ENCODE data around the gene FRMD4B.

The FRMD4B gene

DNA sequence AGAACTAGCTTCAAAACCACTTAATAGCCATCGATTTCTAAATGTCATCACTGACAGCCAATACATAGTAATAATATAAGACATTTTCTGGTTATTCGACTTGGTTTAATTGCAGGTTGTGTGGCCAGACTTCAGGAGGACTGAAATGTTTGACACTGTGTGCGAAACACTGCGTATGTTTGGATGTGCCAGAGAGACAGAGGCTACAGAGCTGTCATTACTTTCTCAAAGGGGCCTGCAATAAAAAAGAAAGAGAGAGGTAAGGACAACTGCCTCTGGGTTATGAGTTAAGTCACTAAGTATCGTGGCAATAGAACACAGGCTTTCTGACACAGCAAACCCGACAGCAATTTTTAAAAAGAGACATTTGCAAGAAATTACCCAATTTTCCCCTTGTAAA, 264.4 kb downstream of the FRMD4B start:
- intact Hi-C loops (cut with micrococcal nuclease): loop anchor here (2.0 kb wide), 1 partner anchor 549 kb away; no protein-coding TSS in a partner anchor
- Mint-ChIP-seq H3K4me1 (ENCODE audit: low read depth) (no peaks in the 10 kb centered on the region), H3K4me3 (no peak overlapping the region), H3K27me3 (no peaks in the 10 kb centered on the region), H3K36me3 (ENCODE audit: low read depth) (no peaks in the 10 kb centered on the region), H3K27ac (no peak overlapping the region), H3K9me3 (no peaks in the 10 kb centered on the region)

DNA sequence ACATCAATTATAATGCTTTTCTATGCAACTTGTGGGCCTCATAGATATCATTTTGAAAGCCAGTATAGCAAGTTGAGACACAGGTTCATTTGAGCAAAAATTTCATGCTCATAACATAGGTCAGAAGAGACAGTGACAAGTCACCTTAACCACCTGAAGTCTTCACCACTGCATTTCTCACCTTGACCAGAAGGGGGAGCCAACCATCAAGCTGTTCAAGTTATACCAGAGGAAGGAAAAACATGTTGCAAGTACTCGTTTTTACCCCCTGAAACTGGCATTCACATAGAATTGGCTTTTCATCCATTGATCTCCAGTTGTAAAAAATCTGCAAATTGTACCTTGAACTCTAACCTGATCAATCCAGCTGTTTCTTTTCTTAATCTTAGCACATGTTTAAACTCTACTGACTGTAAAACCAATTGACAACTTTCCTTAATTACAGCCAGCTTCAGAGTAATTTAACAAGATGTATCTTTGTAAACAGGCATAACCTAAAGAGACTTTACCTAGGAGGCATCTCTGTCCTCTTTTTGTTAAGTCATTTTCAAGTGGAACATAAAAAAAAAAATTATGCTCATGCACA, 264.9 kb downstream of the FRMD4B start:
- Mint-ChIP-seq H3K36me3 (ENCODE audit: low read depth) (no peaks in the 10 kb centered on the region), H3K4me3 (no peak overlapping the region), H3K9me3 (no peaks in the 10 kb centered on the region), H3K27me3 (no peaks in the 10 kb centered on the region), H3K27ac (no peak overlapping the region), H3K4me1 (ENCODE audit: low read depth) (no peaks in the 10 kb centered on the region)
- intact Hi-C loops (cut with micrococcal nuclease): loop anchor here (2.0 kb wide), 1 partner anchor 550 kb away; no protein-coding TSS in a partner anchor
